H9 (cell line): ENCODE measurements around the gene SLC22A2. TPM values are rescaled to one million over a fixed set of nuclear protein-coding genes. Genes with fewer than 3 reads are reported as not detected.

Source experiments
- DNase-seq: peaks from one replicate; pipeline ENCODE4 v3.0.0-alpha.2; 2017
- H2AFZ ChIP-seq: one replicate; pipeline ENCODE4 v1.6.1; 2013; ENCODE audit warnings: mild to moderate bottlenecking, low read length, control low read depth, moderate library complexity
- H2AK5ac ChIP-seq: 2 replicates; pipeline ENCODE4 v1.6.1; 2013; ENCODE audit warnings: low read length, control low read depth, mixed read lengths; ENCODE audit not compliant: insufficient read length
- H2BK120ac ChIP-seq: one replicate; pipeline ENCODE4 v1.6.1; 2013; ENCODE audit warnings: low read depth, mild to moderate bottlenecking, low read length, control low read depth, inconsistent platforms; ENCODE audit not compliant: poor library complexity, severe bottlenecking
- H2BK12ac ChIP-seq: 2 replicates; pipeline ENCODE4 v1.6.1; 2013; ENCODE audit warnings: low read length, control low read depth, mixed read lengths, low read depth; ENCODE audit not compliant: insufficient read length
- H2BK15ac ChIP-seq: 2 replicates; pipeline ENCODE4 v1.6.1; 2013; ENCODE audit warnings: low read depth, low read length, control low read depth
- H2BK20ac ChIP-seq: one replicate; pipeline ENCODE4 v1.6.1; 2013; ENCODE audit warnings: low read depth, mild to moderate bottlenecking, low read length, control low read depth, inconsistent platforms; ENCODE audit not compliant: poor library complexity, severe bottlenecking
- H2BK5ac ChIP-seq: 2 replicates; pipeline ENCODE4 v1.6.1; 2013; ENCODE audit warnings: low read length, control low read depth, mixed read lengths; ENCODE audit not compliant: insufficient read length
- H3K14ac ChIP-seq: 2 replicates; pipeline ENCODE4 v1.6.1; 2013; ENCODE audit warnings: low read length, control low read depth; ENCODE audit not compliant: insufficient read depth
- H3K18ac ChIP-seq: 2 replicates; pipeline ENCODE4 v1.6.1; 2013; ENCODE audit warnings: low read depth, mild to moderate bottlenecking, mixed read lengths, low read length, control low read depth; ENCODE audit not compliant: insufficient read length
- H3K23ac ChIP-seq: 2 replicates; pipeline ENCODE4 v1.6.1; 2013; ENCODE audit warnings: low read length, control low read depth, mixed read lengths, low read depth; ENCODE audit not compliant: insufficient read length
- H3K23me2 ChIP-seq: 2 replicates; pipeline ENCODE4 v1.6.1; 2013; ENCODE audit warnings: low read depth, mild to moderate bottlenecking, mixed read lengths, low read length, control low read depth; ENCODE audit not compliant: insufficient read length, poor library complexity, severe bottlenecking
- H3K27ac ChIP-seq: 2 replicates; pipeline ENCODE4 v1.5.1; 2013; ENCODE audit warnings: low read length, control low read depth, mixed read lengths, low read depth; ENCODE audit not compliant: insufficient read length
- H3K27me3 ChIP-seq: 2 replicates; pipeline ENCODE4 v1.6.1; 2013; ENCODE audit warnings: low read length, control low read depth, inconsistent platforms; ENCODE audit not compliant: insufficient read depth
- H3K4ac ChIP-seq: 2 replicates; pipeline ENCODE4 v1.6.1; 2013; ENCODE audit warnings: low read depth, mild to moderate bottlenecking, control low read depth, inconsistent platforms, low read length, moderate library complexity
- H3K4me1 ChIP-seq: 2 replicates; pipeline ENCODE4 v1.6.1; 2013; ENCODE audit warnings: low read length, control low read depth, inconsistent platforms; ENCODE audit not compliant: insufficient read depth
- H3K4me2 ChIP-seq: 2 replicates; pipeline ENCODE4 v1.6.1; 2013; ENCODE audit warnings: low read length, control low read depth, mixed read lengths; ENCODE audit not compliant: insufficient read length, insufficient read depth
- H3K56ac ChIP-seq: 2 replicates; pipeline ENCODE4 v1.6.1; 2013; ENCODE audit warnings: low read depth, mild to moderate bottlenecking, mixed read lengths, low read length, control low read depth; ENCODE audit not compliant: insufficient read length
- H3K79me1 ChIP-seq: 2 replicates; pipeline ENCODE4 v1.6.1; 2013; ENCODE audit warnings: low read depth, mild to moderate bottlenecking, moderate library complexity, low read length, control low read depth, inconsistent platforms; ENCODE audit not compliant: insufficient read depth, poor library complexity, severe bottlenecking
- H3K79me2 ChIP-seq: 2 replicates; pipeline ENCODE4 v1.6.1; 2013; ENCODE audit warnings: low read length, control low read depth, inconsistent platforms; ENCODE audit not compliant: insufficient read depth
- H3K9ac ChIP-seq: 2 replicates; pipeline ENCODE4 v1.6.1; 2013; ENCODE audit warnings: low read length, control low read depth, mixed read lengths; ENCODE audit not compliant: insufficient read length; ENCODE audit errors: extremely low read depth
- H3K9me3 ChIP-seq: one replicate; pipeline ENCODE4 v1.6.1; 2013; ENCODE audit warnings: low read depth, low read length, inconsistent platforms; ENCODE audit not compliant: control insufficient read depth
- H3T11ph ChIP-seq: one replicate; pipeline ENCODE4 v1.6.1; 2013; ENCODE audit warnings: mild to moderate bottlenecking, low read length, control low read depth, inconsistent platforms
- H4K20me1 ChIP-seq: one replicate; pipeline ENCODE4 v1.6.1; 2013; ENCODE audit not compliant: control insufficient read depth, insufficient read length, insufficient read depth
- H4K5ac ChIP-seq: 2 replicates; pipeline ENCODE4 v1.6.1; 2013; ENCODE audit warnings: low read depth, mild to moderate bottlenecking, mixed read lengths, low read length, control low read depth; ENCODE audit not compliant: insufficient read length
- H4K8ac ChIP-seq: replicated peaks from 2 replicates; pipeline ENCODE4 v1.6.1; 2013; ENCODE audit warnings: low read length, control low read depth, mixed read lengths, low read depth; ENCODE audit not compliant: insufficient read length
- H4K91ac ChIP-seq: 2 replicates; pipeline ENCODE4 v1.6.1; 2013; ENCODE audit warnings: low read depth, mild to moderate bottlenecking, moderate library complexity, mixed read lengths, low read length, control low read depth; ENCODE audit not compliant: insufficient read length
- H3K27ac Mint-ChIP-seq, 3 experiments: 2 replicates in 2 of 3; 3 replicates in 1 of 3; pipeline ENCODE4 v1.8.0; 2020 to 2021; ENCODE audit warnings: mixed read lengths in 3 of 3, mild to moderate bottlenecking in 1 of 3, moderate library complexity in 1 of 3
- H3K27me3 Mint-ChIP-seq: 2 replicates; pipeline ENCODE4 v1.8.0; 2021; ENCODE audit warnings: low read depth, mild to moderate bottlenecking, moderate library complexity, mixed read lengths
- H3K36me3 Mint-ChIP-seq, 3 experiments: 2 replicates in 2 of 3; 3 replicates in 1 of 3; pipeline ENCODE4 v1.8.0; 2020 to 2021; ENCODE audit warnings: low read depth in 3 of 3, mixed read lengths in 3 of 3; ENCODE audit not compliant: insufficient read depth in 1 of 3
- H3K4me1 Mint-ChIP-seq, 2 experiments: 2 replicates each; pipeline ENCODE4 v1.8.0; 2020; ENCODE audit warnings: mixed read lengths in 2 of 2
- H3K4me3 Mint-ChIP-seq, 2 experiments: 2 replicates in 1 of 2; 3 replicates in 1 of 2; pipeline ENCODE4 v1.8.0; 2020 to 2021; ENCODE audit warnings: mild to moderate bottlenecking in 2 of 2, mixed read lengths in 2 of 2, moderate library complexity in 1 of 2
- H3K9me3 Mint-ChIP-seq, 2 experiments: 2 replicates in 1 of 2; 3 replicates in 1 of 2; pipeline ENCODE4 v1.8.0; 2020; ENCODE audit warnings: mild to moderate bottlenecking in 2 of 2, mixed read lengths in 2 of 2, moderate library complexity in 1 of 2
- CTCF ChIP-seq: fragments of 200-600 bp; sonication (generic); conservative IDR thresholded peaks from 3 replicates; pipeline ENCODE4 v1.8.0; 2021; ENCODE audit warnings: antibody characterized with exemption, mild to moderate bottlenecking
- WGBS: extraction: QIAGEN DNeasy Blood & Tissue Kit; methylation state at CpG from one replicate; pipeline ENCODE4 v1.1.7; 2013; ENCODE audit warnings: missing lambda C conversion rate, low lambda C conversion rate, mixed read lengths; ENCODE audit not compliant: insufficient read length; ENCODE audit errors: extremely low coverage; 5-methylcytosine and 5-hydroxymethylcytosine counted together
- total RNA-seq: library from RNA; stranded (reverse); gene quantifications from 2 replicates; pipeline ENCODE4 v1.2.1, GENCODE V29; 2021

SLC22A2 gene
- total RNA-seq, 1 experiment from 2014 or later = 1.0 TPM

- no peak overlapping the region for H3K23ac ChIP-seq
- H3K4me3 Mint-ChIP-seq = no peak overlapping the region
- no peaks in the 10 kb centered on the region for H3K9me3 ChIP-seq
- no peak overlapping the region for H2AK5ac ChIP-seq
- H2BK15ac ChIP-seq = no peak overlapping the region; the same call in 1 of the 2 replicates
- no peaks in the 10 kb centered on the region for H4K20me1 ChIP-seq
- H3T11ph ChIP-seq = no peak overlapping the region
- peaks cover 0 to 4% of the 10 kb centered on the region in 2 experiments; a peak in 3 of 5 replicates for H3K9me3 Mint-ChIP-seq
- no peak overlapping the region for H2BK12ac ChIP-seq
- no peak overlapping the region for H2BK5ac ChIP-seq
- H3K79me2 ChIP-seq = no peaks in the 10 kb centered on the region
- H3K4me1 ChIP-seq = no peaks in the 10 kb centered on the region; the same call in 1 of the 2 replicates
- H3K36me3 Mint-ChIP-seq = peaks cover 0 to 6% (median 0%) of the 10 kb centered on the region in 3 experiments; a peak in 4 of 7 replicates
- no peak overlapping the region for H2BK20ac ChIP-seq
- H3K9ac ChIP-seq = no peak overlapping the region
- no peak overlapping the region for H2BK120ac ChIP-seq
- DNase-seq = no peak
- H3K4me2 ChIP-seq = no peak overlapping the region
- no peak overlapping the region for H3K56ac ChIP-seq
- peak overlapping the region in 1 of 3 experiments; percentile 71; a peak in 1 of 7 replicates for H3K27ac Mint-ChIP-seq
- no peak overlapping the region for H4K8ac ChIP-seq
- H3K79me1 ChIP-seq = no peaks in the 10 kb centered on the region
- H3K23me2 ChIP-seq = no peaks in the 10 kb centered on the region
- H4K91ac ChIP-seq = no peak overlapping the region
- no peaks in the 10 kb centered on the region for H3K27me3 ChIP-seq
- H3K4me1 Mint-ChIP-seq = peaks cover 18 to 19% of the 10 kb centered on the region in 2 experiments
- no peak overlapping the region for H3K18ac ChIP-seq
- no peak overlapping the region for H3K27ac ChIP-seq
- H3K27me3 Mint-ChIP-seq = peaks cover 1% of the 10 kb centered on the region; the same call in 1 of the 2 replicates
- H4K5ac ChIP-seq = no peak overlapping the region
- H3K4ac ChIP-seq = no peak overlapping the region
- H2AFZ ChIP-seq = no peak overlapping the region
- no CpG with 5 or more reads among the region's 4 CpGs for WGBS
- no peak overlapping the region for H3K14ac ChIP-seq
- TF ChIP-seq CTCF = no peak
These were observed 17.5 kb upstream of the SLC22A2 start for GRCh38 chr6:160276126-160276525.
